Measurements from ENCODE around the gene ZBBX.

Gene ZBBX

DNA sequence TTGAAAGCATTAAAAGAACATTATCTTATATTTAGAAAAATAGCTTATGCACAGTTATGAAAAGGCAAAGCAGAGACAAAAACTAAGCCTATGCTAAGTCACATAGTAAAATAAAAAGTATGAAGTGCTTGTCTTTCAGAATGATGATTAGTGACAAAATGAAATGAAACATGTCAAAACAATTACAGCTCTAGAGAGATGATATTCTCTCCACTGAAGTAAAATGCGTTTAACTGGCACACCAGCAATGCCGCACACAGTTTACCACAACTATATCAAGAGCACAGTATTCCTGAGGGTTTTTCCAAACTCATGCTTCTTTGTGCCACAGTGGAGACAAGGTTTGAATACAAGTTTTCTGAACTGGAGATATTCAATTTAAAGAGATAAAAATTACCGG lies 2.1 kb upstream of the ZBBX start:
- TF ChIP-seq, protein P1, sequence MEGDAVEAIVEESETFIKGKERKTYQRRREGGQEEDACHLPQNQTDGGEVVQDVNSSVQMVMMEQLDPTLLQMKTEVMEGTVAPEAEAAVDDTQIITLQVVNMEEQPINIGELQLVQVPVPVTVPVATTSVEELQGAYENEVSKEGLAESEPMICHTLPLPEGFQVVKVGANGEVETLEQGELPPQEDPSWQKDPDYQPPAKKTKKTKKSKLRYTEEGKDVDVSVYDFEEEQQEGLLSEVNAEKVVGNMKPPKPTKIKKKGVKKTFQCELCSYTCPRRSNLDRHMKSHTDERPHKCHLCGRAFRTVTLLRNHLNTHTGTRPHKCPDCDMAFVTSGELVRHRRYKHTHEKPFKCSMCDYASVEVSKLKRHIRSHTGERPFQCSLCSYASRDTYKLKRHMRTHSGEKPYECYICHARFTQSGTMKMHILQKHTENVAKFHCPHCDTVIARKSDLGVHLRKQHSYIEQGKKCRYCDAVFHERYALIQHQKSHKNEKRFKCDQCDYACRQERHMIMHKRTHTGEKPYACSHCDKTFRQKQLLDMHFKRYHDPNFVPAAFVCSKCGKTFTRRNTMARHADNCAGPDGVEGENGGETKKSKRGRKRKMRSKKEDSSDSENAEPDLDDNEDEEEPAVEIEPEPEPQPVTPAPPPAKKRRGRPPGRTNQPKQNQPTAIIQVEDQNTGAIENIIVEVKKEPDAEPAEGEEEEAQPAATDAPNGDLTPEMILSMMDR (IDR thresholded peaks at IDR 0.05; ENCODE audit: borderline replicate concordance, insufficient read depth, low read depth, low read length): no peak
- no peak overlapping the region for H3K4me3 ChIP-seq (ENCODE audit: low read depth, low read length)

DNA sequence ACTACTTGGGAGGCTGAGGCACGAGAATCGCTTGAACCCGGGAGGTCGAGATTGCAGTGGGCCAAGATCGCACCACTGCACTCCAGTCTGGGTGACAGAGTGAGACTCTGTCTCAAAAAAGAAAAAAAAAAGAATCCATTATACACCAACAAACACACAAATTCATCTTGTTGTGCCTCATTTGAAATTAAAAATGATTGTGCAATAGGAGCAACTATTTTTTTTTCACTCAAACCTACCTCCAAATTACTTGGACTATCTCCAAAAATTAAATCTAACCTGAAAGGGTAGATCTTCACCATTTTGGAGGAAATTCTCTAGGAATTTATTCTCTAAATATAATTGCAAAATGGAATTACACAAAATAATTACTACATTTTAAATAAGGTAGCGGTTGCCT lies 4.6 kb downstream of the ZBBX start:
- no peak overlapping the region for H3K4me3 ChIP-seq (ENCODE audit: low read depth, low read length)
- TF ChIP-seq, protein P1 (IDR thresholded peaks at IDR 0.05; ENCODE audit: borderline replicate concordance, insufficient read depth, low read depth, low read length): no peak

DNA sequence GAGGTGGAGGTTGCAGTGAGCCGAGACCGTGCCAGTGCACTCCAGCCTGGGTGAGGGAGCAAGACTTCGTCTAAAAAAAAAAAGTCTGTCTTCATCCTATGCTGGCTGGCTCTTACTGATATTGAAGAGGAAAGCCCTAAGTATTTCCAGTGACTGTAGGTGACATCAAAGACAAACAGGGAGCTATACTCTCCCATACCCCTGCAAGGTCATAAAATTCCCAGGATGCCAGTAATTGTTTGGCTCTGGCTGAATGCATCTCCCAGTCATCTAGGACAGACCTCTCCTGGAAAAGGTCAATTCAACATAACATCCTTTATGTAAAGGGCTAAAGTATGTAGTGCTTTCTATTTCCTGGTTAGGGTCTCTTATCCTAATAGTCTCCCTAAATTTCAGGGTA lies 8.0 kb downstream of the ZBBX start:
- TF ChIP-seq, protein P1 (IDR thresholded peaks at IDR 0.05; ENCODE audit: borderline replicate concordance, insufficient read depth, low read depth, low read length): no peak
- H3K4me3 ChIP-seq (ENCODE audit: low read depth, low read length): no peak overlapping the region

DNA sequence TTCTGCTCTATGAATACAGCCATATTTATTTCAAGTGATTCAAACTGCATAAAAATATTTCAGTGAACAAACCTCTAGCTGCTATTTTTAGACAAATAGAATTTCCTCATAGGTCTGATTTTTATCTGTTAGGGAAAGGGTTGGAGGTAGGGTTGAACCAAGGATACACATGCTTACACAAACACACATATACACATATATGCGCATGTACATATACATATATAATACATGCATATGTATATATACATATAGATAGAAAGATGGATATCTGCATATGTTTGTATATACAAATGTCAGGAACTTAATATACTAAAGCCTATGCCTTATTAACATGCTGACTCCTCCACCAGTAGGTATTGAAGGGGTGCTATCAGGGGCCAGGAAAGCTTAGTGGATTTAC lies 18.1 kb downstream of the ZBBX start:
- no peak overlapping the region for H3K4me3 ChIP-seq (ENCODE audit: low read depth, low read length)
- TF ChIP-seq, protein P1 (IDR thresholded peaks at IDR 0.05; ENCODE audit: borderline replicate concordance, insufficient read depth, low read depth, low read length): no peak

DNA sequence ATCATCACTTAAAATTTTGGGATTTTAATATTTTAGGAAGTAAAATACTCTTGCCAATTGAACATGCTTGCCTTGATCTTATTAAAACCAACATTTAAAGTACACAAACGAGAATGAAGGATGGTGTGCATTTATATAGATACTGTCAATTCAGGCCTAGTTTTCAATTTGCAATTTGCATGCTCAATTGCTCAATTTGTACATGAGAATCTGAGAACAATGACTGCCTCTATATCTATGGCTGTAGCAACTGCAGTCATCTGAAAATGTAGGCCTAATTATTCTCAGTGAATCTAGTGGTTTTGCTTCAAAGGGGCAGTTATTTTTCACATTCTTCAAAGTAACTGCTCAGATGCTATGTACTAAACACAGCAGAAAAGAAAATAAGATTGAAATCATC lies 18.8 kb downstream of the ZBBX start:
- TF ChIP-seq, protein P1 (IDR thresholded peaks at IDR 0.05; ENCODE audit: borderline replicate concordance, insufficient read depth, low read depth, low read length): no peak
- no peak overlapping the region for H3K4me3 ChIP-seq (ENCODE audit: low read depth, low read length)

DNA sequence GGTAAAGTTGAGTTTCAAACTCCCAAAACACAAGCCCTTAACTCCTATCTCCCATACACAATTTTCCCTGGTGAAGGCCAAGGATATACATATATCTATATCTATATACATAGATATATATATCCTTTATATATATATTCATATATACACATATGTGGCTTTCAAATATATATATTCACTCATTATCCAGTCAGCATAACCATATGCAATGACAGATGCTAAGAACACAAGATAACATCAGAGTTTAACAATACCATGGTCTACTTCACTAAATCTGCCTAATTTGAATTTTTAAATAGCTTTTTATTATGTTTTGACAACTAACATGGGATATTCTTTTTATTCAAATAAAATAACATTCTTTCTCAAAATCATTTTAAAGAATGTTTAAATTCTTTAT lies 24.7 kb downstream of the ZBBX start:
- TF ChIP-seq, protein P1 (IDR thresholded peaks at IDR 0.05; ENCODE audit: borderline replicate concordance, insufficient read depth, low read depth, low read length): no peak
- H3K4me3 ChIP-seq (ENCODE audit: low read depth, low read length): no peak overlapping the region

DNA sequence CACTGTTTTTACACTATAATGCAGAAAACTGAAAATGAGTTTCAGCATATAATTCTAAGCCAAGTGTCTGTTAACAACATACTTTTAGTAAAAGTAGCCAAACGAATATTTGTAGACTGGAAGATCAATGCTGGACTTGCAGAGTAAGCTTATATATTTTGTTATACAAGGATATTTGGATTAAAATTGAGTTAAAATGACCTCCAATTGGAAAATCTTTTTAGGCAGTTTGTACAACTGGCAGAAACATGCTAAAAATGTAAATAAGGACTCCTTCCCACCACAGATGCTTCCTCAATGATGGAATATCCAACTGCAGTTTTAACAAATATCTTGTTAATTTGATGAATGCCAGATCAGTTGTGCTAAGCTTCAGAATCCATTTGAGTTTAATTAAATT lies 25.3 kb downstream of the ZBBX start:
- TF ChIP-seq, protein P1 (IDR thresholded peaks at IDR 0.05; ENCODE audit: borderline replicate concordance, insufficient read depth, low read depth, low read length): no peak
- no peak overlapping the region for H3K4me3 ChIP-seq (ENCODE audit: low read depth, low read length)

All from GM12875 (cell line).